Erythroblast (primary cell): ENCODE results near the gene SIPA1L3.
"Not testable (repeated sequence)": the region's sequence is repeated elsewhere in the genome, so short reads cannot be mapped to it uniquely, and the experiment has no call there.

Experiments used
- DNase-seq, 2 experiments: peaks; one replicate each; lab custom pipeline; 2025; lab: John Stamatoyannopoulos, UW
- GATA1 ChIP-seq: IDR thresholded peaks from 2 replicates; pipeline ENCODE4 v1.6.1; 2011; ENCODE audit warnings: low read depth, mild to moderate bottlenecking, control low read depth, low read length, moderate library complexity
- POLR2A ChIP-seq: IDR thresholded peaks from 2 replicates; pipeline ENCODE4 v1.6.1; 2011; ENCODE audit warnings: mild to moderate bottlenecking, low read length

The SIPA1L3 gene

DNA sequence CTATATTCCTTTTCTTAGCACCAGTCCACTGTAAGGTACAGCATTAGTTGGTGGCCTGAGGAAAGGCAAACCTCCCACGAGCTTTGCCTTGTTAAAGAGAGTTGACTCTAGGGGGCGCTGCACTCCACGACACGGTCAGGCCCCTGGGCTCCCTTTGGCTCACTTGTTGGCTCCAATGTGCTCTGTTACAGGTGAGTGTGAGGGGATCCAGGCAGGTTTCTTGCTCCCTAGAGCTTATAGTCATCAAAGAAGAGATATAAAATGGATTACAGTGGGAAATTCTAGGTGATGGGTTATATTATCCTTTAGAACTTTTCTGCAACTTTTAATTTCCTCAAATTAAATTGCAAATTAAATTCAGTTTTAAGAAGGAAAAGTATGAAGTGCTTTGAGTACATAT is 4.3 kb upstream of the SIPA1L3 start:
- no peak for TF ChIP-seq POLR2A
- TF ChIP-seq GATA1 = no peak
- DNase-seq = peak; percentile 71 to 82

DNA sequence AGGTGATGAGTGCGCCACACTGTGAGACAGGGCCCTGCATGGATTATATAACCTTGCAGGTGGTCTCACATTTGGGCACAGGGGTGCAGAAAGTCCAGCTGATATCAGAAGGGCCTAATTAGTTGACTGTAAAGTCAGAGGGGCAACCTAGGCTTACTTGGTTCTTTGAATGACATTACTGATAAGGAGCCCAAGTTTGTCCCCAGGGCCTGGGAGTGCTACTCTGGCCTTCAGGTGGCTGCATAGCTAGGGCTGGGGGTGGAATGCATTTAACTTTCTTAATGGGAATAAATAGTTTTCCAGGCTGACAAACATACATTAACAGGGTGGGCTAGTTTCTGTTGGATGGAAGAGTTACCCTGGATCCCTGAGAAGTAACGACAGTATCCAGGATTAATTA is 3.9 kb upstream of the SIPA1L3 start:
- no peak for TF ChIP-seq GATA1
- no peak for DNase-seq

DNA sequence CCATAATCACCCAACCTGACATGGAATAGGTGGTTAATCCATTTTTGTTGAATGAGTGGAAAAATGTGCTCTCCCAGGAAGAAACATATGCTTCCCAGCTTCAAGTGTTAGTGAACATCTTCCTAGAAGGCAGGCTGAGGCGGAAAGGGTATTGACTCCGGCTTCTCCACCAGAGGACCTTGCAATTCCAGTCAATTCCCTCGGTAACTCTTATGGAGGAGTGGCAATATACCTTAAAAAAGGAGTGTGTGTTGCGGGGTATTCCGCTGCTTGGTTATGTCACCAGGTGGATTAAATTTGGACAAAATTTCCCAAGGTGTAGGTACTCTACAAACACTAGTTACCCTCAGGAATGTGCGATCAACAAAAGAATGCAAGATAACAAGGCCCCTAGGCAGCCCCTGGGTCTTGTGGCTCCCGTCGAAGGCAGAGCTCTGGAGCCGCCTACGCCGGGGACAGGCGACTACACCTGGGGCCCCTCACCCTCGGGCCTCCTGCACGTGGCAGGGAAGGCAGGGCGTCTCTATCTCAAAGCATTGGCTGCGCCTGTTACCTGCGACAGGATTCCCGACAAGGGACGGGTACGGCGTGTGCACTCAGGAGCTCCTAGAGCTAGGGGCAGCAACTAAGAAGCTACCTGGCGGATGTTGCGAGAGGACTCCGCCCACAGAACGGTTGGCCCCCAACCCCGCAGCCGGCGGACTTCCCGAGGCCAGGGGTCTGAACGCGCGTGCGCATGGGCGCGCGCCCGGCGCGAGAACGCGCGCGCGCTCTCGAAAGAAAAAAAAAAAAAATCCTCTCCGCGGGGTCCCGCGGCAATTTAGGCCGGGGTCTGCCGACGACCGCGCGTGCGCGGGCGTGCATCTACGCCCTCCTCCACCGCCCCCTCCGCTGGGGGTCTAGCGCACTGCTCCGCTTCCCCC is 801 bp upstream of the SIPA1L3 start, which contains the start of gene WDR87:
TSS of gene WDR87 (minus strand) at position 649 of the 923 bp plus-strand sequence. CDS start 8,355 bp downstream, outside the sequence.
- peak in 1 of 2 experiments; percentile 39 for DNase-seq

DNA sequence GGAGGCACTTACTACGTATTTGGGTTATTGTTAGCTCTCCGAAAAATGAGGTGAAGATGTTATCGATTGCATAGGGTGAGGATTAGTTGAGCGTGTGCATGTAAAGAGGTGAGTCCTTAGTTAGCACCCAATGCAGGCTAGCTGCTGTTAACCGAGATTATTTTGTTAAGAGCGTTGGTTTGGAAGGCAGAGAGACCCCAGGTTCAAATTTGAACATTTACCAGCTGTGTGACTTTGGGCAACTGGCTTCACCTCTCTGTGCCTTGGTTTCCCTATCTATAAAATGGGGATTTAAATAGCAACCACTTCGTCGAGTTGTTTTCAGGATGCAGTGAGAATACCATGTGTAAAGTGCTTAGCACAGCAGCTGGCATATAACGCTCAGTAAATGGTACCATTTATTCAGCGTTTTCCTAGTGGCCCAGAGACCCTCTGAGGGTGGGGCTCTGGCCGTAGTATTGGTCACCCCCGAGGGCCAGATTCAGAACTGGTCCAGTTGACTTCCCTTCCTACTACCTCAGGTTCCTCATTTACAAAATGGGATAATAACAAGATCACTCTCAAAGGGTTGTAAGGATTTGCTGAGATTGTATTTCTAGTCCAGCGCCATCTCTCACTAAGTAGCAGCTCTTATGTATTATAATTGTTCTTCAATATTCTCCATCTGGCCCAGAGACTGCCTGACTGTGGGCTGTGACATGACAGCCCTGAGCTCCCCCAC is 887 bp downstream of the SIPA1L3 start:
- peak in 1 of 2 experiments; percentile 36 for DNase-seq
- TF ChIP-seq GATA1 (no peak), POLR2A (no peak)

More for the DNA sequence above, 801 bp upstream of the SIPA1L3 start, which contains the start of gene WDR87:
- TF ChIP-seq GATA1 = no peak
- no peak for TF ChIP-seq POLR2A

DNA sequence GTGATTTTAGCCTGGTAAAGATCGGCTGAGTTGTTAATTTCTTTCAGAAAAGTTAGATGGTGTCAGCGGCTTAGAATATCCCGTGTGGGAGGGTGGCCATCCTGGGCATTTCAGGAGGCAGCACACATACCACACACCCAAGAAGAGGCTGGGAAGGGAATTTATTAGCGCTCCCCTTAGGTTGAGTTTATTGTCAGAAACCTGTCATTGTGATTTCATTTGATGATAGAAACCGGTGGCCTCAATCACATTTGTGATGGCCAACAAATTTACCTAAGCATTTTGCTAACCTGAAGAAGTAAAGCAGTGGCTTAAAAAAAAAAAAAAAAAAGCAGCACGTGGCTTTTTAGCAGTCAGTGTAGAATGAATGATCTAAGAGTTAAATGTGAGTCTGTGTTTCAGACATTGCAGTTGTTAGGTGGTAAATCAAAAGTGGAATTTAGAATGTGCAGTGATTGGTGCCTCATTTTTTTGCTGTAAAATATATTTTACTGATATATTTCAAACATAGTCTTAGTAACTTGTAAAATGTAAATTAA is 2.7 kb downstream of the SIPA1L3 start:
- no peak for DNase-seq
- no peak for TF ChIP-seq POLR2A
- no peak for TF ChIP-seq GATA1

DNA sequence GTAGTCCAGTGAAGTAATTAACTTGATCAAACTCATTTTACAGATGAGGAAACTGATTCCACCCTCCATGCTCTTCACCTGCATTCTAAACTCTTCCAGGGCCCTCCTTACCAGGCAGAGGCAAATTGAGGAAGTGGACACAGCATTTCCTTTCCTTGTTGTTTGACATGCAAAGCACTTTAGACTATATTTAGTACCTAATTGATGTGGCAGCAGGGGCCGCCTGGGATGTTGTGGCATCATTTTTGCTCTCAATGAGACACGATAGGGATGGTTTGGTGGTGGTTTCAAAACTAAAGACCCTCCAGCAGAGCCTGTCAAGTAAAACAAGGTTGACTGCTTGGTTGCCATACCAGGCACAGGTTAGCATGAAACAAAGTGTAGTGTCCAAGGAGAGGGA is 7.9 kb downstream of the SIPA1L3 start:
- no peak for TF ChIP-seq GATA1
- TF ChIP-seq POLR2A = no peak
- DNase-seq = no peak

DNA sequence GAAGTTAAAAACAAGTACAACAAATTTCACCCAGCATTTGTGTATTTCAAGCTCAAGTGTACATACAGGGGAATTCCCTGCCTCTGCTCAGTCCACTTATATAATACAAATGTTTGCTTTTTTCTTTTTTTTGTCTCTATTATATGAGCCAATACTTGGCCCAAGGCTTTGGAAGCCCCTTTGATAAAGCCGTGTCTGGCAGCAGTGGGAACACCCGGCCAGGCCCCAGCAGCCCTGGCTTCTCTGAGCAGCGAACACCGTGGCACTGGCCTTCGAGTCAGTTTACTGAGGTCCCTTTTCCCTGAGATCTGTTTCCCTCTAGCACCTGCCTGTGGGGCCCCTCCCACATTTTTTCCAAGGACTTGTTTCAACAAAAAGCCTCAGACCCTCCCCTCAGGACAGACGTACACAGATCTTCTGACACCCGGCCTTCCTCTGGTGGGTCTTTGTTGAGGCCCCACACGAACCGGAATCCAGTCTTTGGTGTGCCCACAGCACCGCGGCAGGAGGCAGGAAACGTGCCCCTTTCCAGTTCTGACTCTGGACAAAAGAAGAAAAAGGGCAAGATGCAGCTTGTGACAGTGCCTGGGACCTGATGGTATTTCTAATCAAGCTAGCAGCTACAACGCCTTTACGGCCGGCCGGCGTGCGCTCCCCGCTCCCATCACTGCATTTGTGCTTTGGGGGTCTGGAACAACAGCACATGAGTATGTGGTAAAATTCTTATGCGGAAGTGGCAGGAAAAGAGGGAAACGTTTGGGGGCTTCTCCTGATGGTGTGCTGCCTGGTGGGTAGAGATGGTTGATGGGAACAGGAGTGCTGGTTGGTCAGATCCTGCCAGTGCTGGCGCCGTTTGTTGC is 13.8 kb downstream of the SIPA1L3 start:
- no peak for DNase-seq
- TF ChIP-seq GATA1 (no peak), POLR2A (no peak)

DNA sequence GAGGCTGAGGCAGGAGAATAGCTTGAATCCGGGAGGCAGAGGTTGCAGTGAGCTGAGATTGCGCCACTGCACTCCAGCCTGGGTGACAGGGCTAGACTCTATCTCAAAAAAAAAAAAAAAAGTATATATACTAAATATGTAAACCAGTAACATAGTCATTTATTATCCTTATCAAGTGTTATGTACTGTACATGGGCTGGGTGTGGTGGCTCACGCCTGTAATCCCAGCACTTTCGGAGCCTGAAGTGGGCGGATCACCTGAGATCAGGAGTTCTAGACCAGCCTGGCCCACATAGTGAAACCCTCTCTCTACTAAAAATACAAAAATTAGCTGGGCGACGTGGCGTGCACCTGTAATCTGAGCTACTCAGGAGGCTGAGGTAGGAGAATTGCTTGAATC is 17.6 kb downstream of the SIPA1L3 start:
- DNase-seq = not testable (repeated sequence)

DNA sequence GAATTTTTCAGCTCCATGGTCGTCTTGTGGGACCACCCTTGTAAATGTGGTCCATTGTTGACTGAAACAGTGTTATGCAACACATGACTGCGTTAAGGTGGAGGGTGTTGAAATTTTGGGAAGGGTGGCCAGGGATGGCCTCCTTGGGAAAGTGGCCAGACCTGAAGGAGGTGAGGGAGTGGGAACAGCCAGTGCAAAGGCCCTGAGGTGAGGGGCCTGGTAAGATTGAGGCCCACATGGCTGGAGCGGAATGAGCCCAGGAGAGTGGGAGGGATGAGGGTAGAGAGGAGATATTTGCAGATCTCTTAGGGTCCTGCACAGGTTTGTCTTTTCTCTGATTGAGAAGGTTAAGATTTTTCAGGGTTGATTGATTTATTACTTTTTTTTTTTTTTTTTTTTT is 18.2 kb downstream of the SIPA1L3 start:
- TF ChIP-seq GATA1 = no peak
- TF ChIP-seq POLR2A = no peak
- no peak for DNase-seq

DNA sequence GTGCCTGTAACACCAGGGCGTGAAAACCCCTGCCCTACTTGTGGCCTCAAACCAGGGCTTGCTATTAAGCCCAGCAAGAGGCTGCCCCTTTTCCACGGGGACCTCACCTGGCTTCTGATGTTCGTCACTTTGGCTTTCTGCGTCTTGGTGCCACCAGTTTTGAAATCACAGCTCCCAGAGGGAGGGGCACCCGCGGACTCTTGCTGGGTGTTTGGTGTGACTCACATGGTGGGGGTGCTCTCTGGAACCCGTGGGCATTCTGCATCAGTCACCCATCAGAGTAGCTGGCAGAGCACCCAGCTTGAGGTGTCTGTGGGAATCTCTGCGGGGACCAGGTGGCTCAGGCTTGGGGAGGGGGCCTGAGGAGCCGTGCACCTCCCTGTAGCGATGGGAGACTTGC is 19.2 kb downstream of the SIPA1L3 start:
- DNase-seq = no peak
- TF ChIP-seq GATA1 = no peak

DNA sequence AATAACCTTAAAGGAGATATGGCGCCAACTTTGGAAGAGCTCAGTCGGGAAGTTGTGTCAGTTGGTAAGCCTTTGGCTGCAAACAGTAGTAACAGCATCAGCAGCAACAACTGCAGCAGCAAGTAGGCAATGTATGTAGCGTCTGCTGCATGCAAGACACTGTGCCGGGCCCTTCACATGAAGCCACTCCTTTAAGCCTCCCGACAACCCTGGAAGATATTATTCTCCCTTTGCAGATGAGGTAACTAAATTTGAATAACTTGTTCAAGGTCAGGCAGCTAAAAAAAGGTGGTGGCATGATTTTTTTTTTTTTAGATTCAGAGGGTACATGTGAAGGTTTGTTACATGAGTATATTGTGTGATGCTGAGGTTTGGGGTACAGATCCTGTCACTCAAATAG is 19.7 kb downstream of the SIPA1L3 start:
- TF ChIP-seq GATA1 (no peak), POLR2A (no peak)
- DNase-seq = no peak

DNA sequence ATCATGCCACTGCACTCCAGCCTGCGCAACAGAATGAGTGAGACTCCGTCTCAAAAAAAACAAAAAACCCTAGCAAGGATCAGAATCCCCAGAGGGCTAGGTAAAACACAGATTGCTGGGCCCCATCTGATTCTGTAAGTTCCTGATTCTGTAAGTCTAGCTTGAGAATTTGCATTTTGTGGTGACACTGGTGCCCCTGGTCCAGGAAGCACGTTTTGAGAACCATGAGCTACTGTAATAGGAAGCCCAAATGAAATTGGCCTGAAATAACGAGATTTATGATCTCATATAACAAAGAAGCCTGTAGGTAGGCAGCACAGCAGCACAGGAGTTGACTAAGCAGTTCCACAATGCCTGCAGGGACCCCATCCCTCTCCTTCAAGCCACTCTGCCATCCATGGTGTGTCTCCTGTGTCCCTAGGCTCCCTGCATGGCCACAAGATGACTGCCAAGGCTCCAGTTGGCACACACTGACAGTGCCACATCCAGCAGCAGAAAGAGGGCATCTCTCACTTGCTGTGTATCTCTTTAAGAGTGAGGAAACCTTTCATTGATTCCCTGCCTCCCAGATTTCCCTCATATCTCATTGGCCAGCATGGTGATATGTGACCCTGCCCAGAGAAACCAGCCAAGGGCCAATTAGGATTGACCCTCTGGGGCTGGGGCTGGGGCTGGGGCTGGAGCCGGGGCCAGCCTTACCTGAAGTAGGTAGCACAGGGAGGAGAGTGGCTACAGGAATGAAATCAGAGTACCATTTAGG is 21.7 kb downstream of the SIPA1L3 start:
- no peak for TF ChIP-seq POLR2A
- TF ChIP-seq GATA1 = no peak
- no peak for DNase-seq
